Esophagus (tissue), 2 donors: ENCODE results near the gene SIX1. TPM values are rescaled to one million over a fixed set of nuclear protein-coding genes. Genes with fewer than 3 reads are reported as not detected.

Experiments used
- H3K27ac ChIP-seq, 2 donors: one replicate each; pipeline ENCODE4 v1.5.1; 2013; ENCODE audit warnings: low read depth in 2 of 2, mild to moderate bottlenecking in 2 of 2, inconsistent platforms in 1 of 2, low read length in 1 of 2, moderate library complexity in 1 of 2
- H3K27me3 ChIP-seq, 2 donors: one replicate each; pipeline ENCODE4 v1.6.1; 2013; ENCODE audit warnings: low read length in 2 of 2, control low read depth in 1 of 2, mild to moderate bottlenecking in 1 of 2; ENCODE audit not compliant: insufficient read depth in 2 of 2, control insufficient read depth in 1 of 2
- H3K36me3 ChIP-seq, 2 donors: one replicate each; pipeline ENCODE4 v1.6.1; 2013; ENCODE audit warnings: low read length in 1 of 2; ENCODE audit not compliant: control insufficient read depth in 2 of 2, insufficient read depth in 2 of 2
- H3K4me1 ChIP-seq, 2 donors: one replicate each; pipeline ENCODE4 v1.6.1; 2013; ENCODE audit warnings: low read length in 1 of 2; ENCODE audit not compliant: control insufficient read depth in 2 of 2, insufficient read depth in 2 of 2
- H3K4me3 ChIP-seq, 2 donors: one replicate each; pipeline ENCODE4 v1.5.1; 2013; ENCODE audit warnings: low read length in 2 of 2, mild to moderate bottlenecking in 2 of 2, low read depth in 1 of 2, moderate library complexity in 1 of 2
- H3K9me3 ChIP-seq, 2 donors: one replicate each; pipeline ENCODE4 v1.6.1; 2013; ENCODE audit warnings: mild to moderate bottlenecking in 2 of 2, low read depth in 1 of 2, low read length in 1 of 2, moderate library complexity in 1 of 2; ENCODE audit not compliant: control insufficient read depth in 2 of 2, insufficient read depth in 1 of 2
- WGBS, 2 donors: extraction: QIAGEN DNeasy Blood & Tissue Kit; methylation state at CpG; one replicate each; pipeline ENCODE4 v1.1.7; 2013; 5-methylcytosine and 5-hydroxymethylcytosine counted together
- polyA plus RNA-seq, 2 donors: library from polyadenylated mRNA; stranded (reverse); fragments of 200-250 nt; gene quantifications; one replicate each; pipeline ENCODE4 v1.2.3, GENCODE V29; 2013
- donor health status: healthy with polysubstance abuse.
- donor health status: Bipolar disorder and iron deficiency.

The SIX1 gene
- polyA plus RNA-seq, 2 donors, result 0.04 TPM; not detected in 1

DNA sequence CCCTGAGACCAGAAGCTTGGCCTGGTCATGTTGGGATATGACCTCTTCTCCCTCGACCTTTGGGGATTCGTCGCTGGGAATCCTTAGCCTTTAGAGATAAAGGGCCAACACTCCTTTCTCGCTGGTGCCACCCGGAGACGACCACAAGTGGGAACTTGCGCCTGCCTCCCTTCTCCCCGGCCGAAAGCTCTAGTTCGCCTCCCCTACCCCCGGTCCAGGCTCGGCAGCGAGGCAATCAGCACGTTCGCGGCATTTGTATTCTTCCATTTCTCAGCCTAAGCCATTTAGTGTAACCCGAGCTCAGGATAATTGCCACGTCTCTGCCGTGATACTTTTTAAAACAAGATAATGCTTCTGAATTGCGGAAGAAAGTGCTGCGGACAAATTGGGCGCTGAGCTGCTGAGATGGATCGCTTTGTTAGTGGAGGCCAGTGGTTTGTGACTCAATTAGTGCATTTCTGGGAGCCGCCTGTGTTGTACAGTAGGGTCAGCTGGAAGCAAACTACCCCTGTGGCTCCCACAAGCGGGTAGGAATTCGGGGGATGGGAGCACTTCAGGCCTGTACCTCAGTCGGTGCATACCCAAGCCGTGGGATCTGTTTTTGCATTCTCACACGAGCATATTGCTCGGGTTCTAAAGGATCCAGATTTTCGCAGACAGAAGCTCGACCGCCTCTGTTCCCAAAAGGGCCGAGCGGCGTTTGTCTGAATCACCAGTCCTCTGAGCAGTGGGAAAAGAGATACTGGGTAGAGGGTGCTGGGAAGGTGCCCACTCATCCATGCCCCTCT lies 6.8 kb upstream of the SIX1 start:
- no peaks in the 10 kb centered on the region for H3K36me3 ChIP-seq
- H3K4me3 ChIP-seq, result peak overlapping the region; percentile 58 to 64
- 27 to 30% methylated on average over 36 of the region's 36 CpGs for WGBS, 2 donors

DNA sequence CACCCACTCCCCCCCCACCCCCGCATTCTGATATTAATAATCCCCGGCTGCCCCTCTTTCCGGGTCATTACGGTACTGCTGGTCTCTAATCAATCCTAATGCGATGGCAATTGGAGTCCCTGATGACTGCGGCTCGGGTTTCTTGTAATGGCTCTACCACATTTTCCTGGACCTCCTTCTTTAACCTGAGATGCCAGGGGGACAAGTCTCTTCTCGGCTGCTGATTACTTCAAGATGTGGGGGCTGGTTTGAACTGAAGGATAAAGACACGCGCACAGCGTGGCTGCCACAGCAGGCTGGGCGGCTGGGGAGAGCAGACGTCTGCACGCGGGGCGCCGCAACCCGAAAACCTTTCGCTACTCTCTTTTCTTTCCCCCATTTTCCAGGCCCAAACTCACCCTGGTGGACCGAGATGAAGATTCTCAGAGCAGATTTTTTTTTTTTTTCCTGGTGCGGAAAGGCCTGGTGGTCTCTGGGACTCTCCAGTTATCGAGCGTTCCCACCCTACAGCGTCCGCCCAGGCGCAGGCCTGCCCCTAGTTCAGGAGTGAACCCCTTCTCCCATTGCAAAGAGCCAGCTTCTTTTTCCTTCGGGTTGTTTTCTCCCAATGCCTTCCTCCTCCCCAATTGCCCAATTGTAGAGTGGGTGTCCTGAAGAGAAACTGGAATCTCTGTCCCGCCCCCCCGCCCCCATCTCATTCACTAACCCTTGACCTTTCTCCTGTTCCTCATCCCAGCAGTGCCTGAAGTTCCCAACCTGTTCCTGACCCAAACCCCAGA lies 6.0 kb upstream of the SIX1 start:
- H3K4me1 ChIP-seq, result peaks cover 3 to 14% of the 10 kb centered on the region in 2 donors
- WGBS, 2 donors, result 37 to 48% methylated on average over 28 to 29 of the region's 29 CpGs

More for the DNA sequence above, 6.8 kb upstream of the SIX1 start:
- no peak overlapping the region for H3K27ac ChIP-seq
- H3K27me3 ChIP-seq, result peaks cover 3 to 44% of the 10 kb centered on the region in 2 donors
- peaks cover 3 to 14% of the 10 kb centered on the region in 2 donors for H3K4me1 ChIP-seq
- H3K9me3 ChIP-seq, result peaks cover 0 to 2% of the 10 kb centered on the region in 2 donors

DNA sequence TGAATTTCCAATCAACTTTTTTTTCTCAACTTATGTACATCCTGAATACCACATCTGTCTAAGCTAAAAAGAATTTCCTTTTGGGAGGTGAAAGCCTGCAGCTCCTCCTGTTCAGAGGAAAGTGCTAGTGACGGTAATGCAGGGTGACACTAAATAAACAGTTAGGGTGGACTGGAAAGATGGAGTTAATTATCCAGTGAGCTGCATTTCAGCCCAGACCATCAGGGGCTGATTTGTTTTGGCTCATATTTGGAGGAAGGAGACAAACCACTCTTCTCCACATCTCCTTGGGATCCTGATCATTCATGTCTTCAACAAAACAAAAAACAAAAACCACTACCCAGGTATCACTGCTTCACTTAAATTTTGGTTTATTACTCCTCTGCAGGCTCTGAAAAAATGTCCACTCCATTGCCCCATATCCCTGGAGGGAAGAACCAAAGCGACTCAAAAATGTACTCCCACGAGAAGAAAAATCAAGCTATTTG lies 5.1 kb upstream of the SIX1 start:
- Histone ChIP-seq H3K36me3 (no peaks in the 10 kb centered on the region), H3K4me3 (no peak overlapping the region), H3K9me3 (peaks cover 0 to 2% of the 10 kb centered on the region in 2 donors), H3K4me1 (peaks cover 3 to 16% of the 10 kb centered on the region in 2 donors), H3K27me3 (peaks cover 3 to 51% of the 10 kb centered on the region in 2 donors), H3K27ac (no peak overlapping the region)
- 20 to 46% methylated on average over 3 of the region's 3 CpGs for WGBS, 2 donors

More for the DNA sequence above, 6.0 kb upstream of the SIX1 start:
- no peak overlapping the region for H3K27ac ChIP-seq
- H3K4me3 ChIP-seq, result no peak overlapping the region
- H3K9me3 ChIP-seq, result peaks cover 0 to 2% of the 10 kb centered on the region in 2 donors
- H3K36me3 ChIP-seq, result no peaks in the 10 kb centered on the region
- peaks cover 3 to 44% of the 10 kb centered on the region in 2 donors for H3K27me3 ChIP-seq

- H3K9me3 ChIP-seq, result peaks cover 0 to 5% of the 10 kb centered on the region in 2 donors
- H3K4me1 ChIP-seq, result peaks cover 3 to 22% of the 10 kb centered on the region in 2 donors
- 14 to 20% methylated on average over 14 of the region's 14 CpGs for WGBS, 2 donors
- peaks cover 3 to 58% of the 10 kb centered on the region in 2 donors for H3K27me3 ChIP-seq
- H3K4me3 ChIP-seq, result no peak overlapping the region
- H3K36me3 ChIP-seq, result no peaks in the 10 kb centered on the region
- no peak overlapping the region for H3K27ac ChIP-seq
Measured at GRCh38 chr14:60653701-60654161, 4.5 kb upstream of the SIX1 start.

- Histone ChIP-seq H3K4me3 (no peak overlapping the region), H3K27ac (no peak overlapping the region), H3K27me3 (peaks cover 3 to 65% of the 10 kb centered on the region in 2 donors), H3K4me1 (peaks cover 8 to 27% of the 10 kb centered on the region in 2 donors), H3K36me3 (no peaks in the 10 kb centered on the region), H3K9me3 (peaks cover 0 to 5% of the 10 kb centered on the region in 2 donors)
- 9 to 11% methylated on average over 50 of the region's 50 CpGs for WGBS, 2 donors
Measured at GRCh38 chr14:60652674-60653651, 3.7 kb upstream of the SIX1 start.

- 11% methylated on average over 38 of the region's 38 CpGs for WGBS, 2 donors
- Histone ChIP-seq H3K9me3 (peaks cover 0 to 3% of the 10 kb centered on the region in 2 donors), H3K27ac (no peak overlapping the region), H3K4me1 (peaks cover 5 to 22% of the 10 kb centered on the region in 2 donors), H3K27me3 (peaks cover 3 to 75% of the 10 kb centered on the region in 2 donors), H3K4me3 (no peak overlapping the region), H3K36me3 (no peaks in the 10 kb centered on the region)
Measured at GRCh38 chr14:60651796-60652673, 2.8 kb upstream of the SIX1 start.

GRCh38 chr14:60651086-60651795 lies 2.0 kb upstream of the SIX1 start:
- Histone ChIP-seq H3K4me1 (peaks cover 5 to 18% of the 10 kb centered on the region in 2 donors), H3K27me3 (peaks cover 3 to 74% of the 10 kb centered on the region in 2 donors), H3K9me3 (peaks cover 0 to 3% of the 10 kb centered on the region in 2 donors), H3K4me3 (no peak overlapping the region), H3K27ac (no peak overlapping the region), H3K36me3 (no peaks in the 10 kb centered on the region)
- 17% methylated on average over 5 of the region's 5 CpGs for WGBS, 2 donors
